ENCODE results near the gene MYCN. TPM values are rescaled to one million over a fixed set of nuclear protein-coding genes. Genes with fewer than 3 reads are reported as not detected.

Gene MYCN
- total and polyA plus RNA-seq, 2 of the 4 experiments (the other 2 are of a cell fraction), result not detected

DNA sequence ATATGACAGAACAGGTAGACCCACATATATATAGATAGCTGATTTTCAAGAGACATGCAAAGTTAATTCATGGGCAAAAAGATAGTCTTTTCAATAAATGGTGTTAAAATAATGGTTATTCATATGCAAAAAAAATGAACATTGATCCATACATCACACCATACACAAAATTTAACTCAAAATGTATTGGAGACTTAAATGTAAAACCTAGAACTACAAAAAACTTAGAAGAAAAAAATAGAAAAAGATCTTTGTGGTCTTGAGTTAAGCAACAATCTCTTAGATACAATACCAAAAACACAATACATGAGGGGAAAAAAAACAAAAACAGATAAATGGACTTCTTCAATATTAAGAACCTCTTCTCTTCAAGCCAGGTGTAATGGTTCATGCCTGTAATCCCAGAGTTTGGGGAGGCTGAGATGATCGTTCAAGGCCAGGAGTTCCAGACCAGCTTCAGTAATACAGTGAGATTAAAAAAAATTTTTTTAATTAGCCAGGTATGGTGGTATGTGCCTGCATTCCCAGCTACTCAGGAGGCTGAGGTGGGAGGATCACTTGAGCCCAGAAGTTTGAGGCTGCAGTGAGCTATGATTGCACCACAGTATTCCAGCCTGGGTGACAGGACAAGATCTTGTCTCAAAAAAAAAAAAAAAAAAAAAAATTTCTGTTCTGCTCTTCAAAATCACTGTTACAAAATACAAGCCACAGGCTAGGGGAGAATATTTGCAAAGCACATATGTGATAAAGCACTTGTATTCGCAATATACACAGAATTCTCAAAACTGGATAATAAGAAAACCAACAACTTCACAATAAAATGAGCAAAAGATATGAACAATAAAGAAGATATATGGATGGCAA is 32.7 kb upstream of the MYCN start (continued):
- no peak for TF ChIP-seq FOS (IDR thresholded peaks at IDR 0.05; ENCODE audit: low read depth, low read length)

- no TSS peak for BruUV-seq (replicated peaks)
- POLR2A ChIA-PET (ENCODE audit: unreplicated experiment), result no interaction called here
- Histone ChIP-seq H3K27ac (ENCODE audit: insufficient read depth, low read length) (no peak overlapping the region), H2BK120ac (ENCODE audit: low read depth, low read length) (no peak overlapping the region), H4K8ac (ENCODE audit: low read depth in 2 of 2, low read length in 2 of 2) (no peak overlapping the region), H2AFZ (replicated peaks; ENCODE audit: low read length, poor library complexity) (no peak overlapping the region), H2BK5ac (ENCODE audit: low read depth, low read length, poor library complexity, severe bottlenecking) (no peak overlapping the region), H3K9ac (ENCODE audit: low read depth, low read length) (no peak overlapping the region), H2AK5ac (ENCODE audit: low read depth, low read length) (no peak overlapping the region), H3K9me3 (ENCODE audit: control insufficient read depth, insufficient read depth, low read length) (peaks cover 6% of the 10 kb centered on the region; the same call in 1 of the 2 replicates), H2BK20ac (ENCODE audit: low read depth, low read length) (no peak overlapping the region), H3K79me1 (ENCODE audit: low read depth in 1 of 2, low read length in 2 of 2) (no peaks in the 10 kb centered on the region), H3K27me3 (ENCODE audit: control insufficient read depth, insufficient read depth, low read length) (no peaks in the 10 kb centered on the region), H3K23ac (ENCODE audit: low read depth, low read length) (no peak overlapping the region), H3K36me3 (ENCODE audit: control insufficient read depth, insufficient read depth, low read length) (no peaks in the 10 kb centered on the region), H2AK9ac (replicated peaks; ENCODE audit: low read depth, low read length, poor library complexity) (no peak overlapping the region), H3K4me1 (ENCODE audit: control insufficient read depth, insufficient read depth, low read length) (no peaks in the 10 kb centered on the region), H3K9me1 (ENCODE audit: insufficient read depth, low read length) (no peaks in the 10 kb centered on the region), H3K14ac (replicated peaks; ENCODE audit: low read depth, low read length) (no peak overlapping the region), H4K91ac (ENCODE audit: insufficient read depth, low read depth, low read length) (no peak overlapping the region), H3K4me3 (ENCODE audit: insufficient read depth, low read depth, low read length) (no peak overlapping the region), H4K20me1 (ENCODE audit: insufficient read depth, low read length) (no peaks in the 10 kb centered on the region), H3K4me2 (ENCODE audit: low read depth, low read length) (no peak overlapping the region), H3K56ac (ENCODE audit: extremely low read depth, insufficient read depth, low read length) (no peak overlapping the region), H3K18ac (ENCODE audit: low read depth, low read length) (no peak overlapping the region), H4K5ac (ENCODE audit: low read depth, low read length) (no peak overlapping the region), H3K4ac (ENCODE audit: low read depth, low read length) (no peak overlapping the region), H2BK15ac (ENCODE audit: low read depth, low read length) (no peak overlapping the region)
- dilution Hi-C loops (cut with HindIII; ENCODE audit: low sequenced_read_pairs, unreplicated experiment), result no loop called here
- DNase-seq (no peak), ATAC-seq (ENCODE audit: low read depth) (no peak)
- intact Hi-C loops (cut with micrococcal nuclease), result no loop called here
- no CpG with 5 or more reads among the region's 4 CpGs for WGBS, 2 experiments (ENCODE audit: extremely low coverage in 2 of 2, insufficient read length in 1 of 2)
- in situ Hi-C loops (cut with MboI; ENCODE audit: low sequenced_read_pairs), result no loop called here
- CTCF ChIA-PET, result no interaction called here
- TF ChIP-seq FOS (IDR thresholded peaks at IDR 0.05; ENCODE audit: low read depth, low read length) (no peak), BHLHE40 (IDR thresholded peaks at IDR 0.05; ENCODE audit: low read depth, low read length) (no peak), RCOR1 (IDR thresholded peaks at IDR 0.05; ENCODE audit: insufficient replicate concordance, low read length) (no peak), MAFK (IDR thresholded peaks at IDR 0.05; ENCODE audit: low read depth, low read length) (no peak), CEBPB (IDR thresholded peaks at IDR 0.05; ENCODE audit: low read depth, low read length) (no peak), RFX5 (IDR thresholded peaks at IDR 0.05; ENCODE audit: low read depth, low read length) (no peak), MXI1 (IDR thresholded peaks at IDR 0.05; ENCODE audit: borderline replicate concordance, low read depth, low read length) (no peak), MAZ (IDR thresholded peaks at IDR 0.05; ENCODE audit: borderline replicate concordance, low read depth, low read length) (no peak), RAD21 (IDR thresholded peaks at IDR 0.05; ENCODE audit: low read length) (no peak), NFE2L2 (IDR thresholded peaks at IDR 0.05; ENCODE audit: low read depth, low read length) (no peak), ELK1 (IDR thresholded peaks at IDR 0.05; ENCODE audit: borderline replicate concordance, low read depth, low read length) (no peak), SMC3 (IDR thresholded peaks at IDR 0.05; ENCODE audit: low read depth, low read length) (no peak)
- TF ChIP-seq, protein P1, sequence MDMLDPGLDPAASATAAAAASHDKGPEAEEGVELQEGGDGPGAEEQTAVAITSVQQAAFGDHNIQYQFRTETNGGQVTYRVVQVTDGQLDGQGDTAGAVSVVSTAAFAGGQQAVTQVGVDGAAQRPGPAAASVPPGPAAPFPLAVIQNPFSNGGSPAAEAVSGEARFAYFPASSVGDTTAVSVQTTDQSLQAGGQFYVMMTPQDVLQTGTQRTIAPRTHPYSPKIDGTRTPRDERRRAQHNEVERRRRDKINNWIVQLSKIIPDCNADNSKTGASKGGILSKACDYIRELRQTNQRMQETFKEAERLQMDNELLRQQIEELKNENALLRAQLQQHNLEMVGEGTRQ (IDR thresholded peaks at IDR 0.05; ENCODE audit: low read depth, low read length), result no peak
Observed at GRCh38 chr2:15908371-15908770, 32.0 kb upstream of the MYCN start.
